H1 (cell line): ENCODE measurements around the gene TPH2. TPM values are rescaled to one million over a fixed set of nuclear protein-coding genes. Genes with fewer than 3 reads are reported as not detected.
A peak's percentile ranks its signal among the peaks of the same experiment; 100 is the strongest.

Source experiments
- CTCF ChIA-PET: fragments of 300-600 bp; sonication (Branson Sonifier 250); formaldehyde crosslinking; loops from one replicate; lab custom pipeline; 2021; ENCODE audit not compliant: partially characterized antibody; lab: Charles Lee
- POLR2A ChIA-PET: fragments of 300-600 bp; sonication (Branson Sonifier 250); formaldehyde crosslinking; loops from one replicate; lab custom pipeline; 2021; ENCODE audit warnings: inconsistent platforms; ENCODE audit not compliant: partially characterized antibody; lab: Charles Lee
- DNase-seq, 2 experiments: peaks; one replicate each; pipeline versions ENCODE4 v3.0.0 to v3.0.0-alpha.2; 2010 to 2022; ENCODE audit warnings: low spot score in 2 of 2, low read depth in 1 of 2, mixed read lengths in 1 of 2
- FAIRE-seq: peaks from 2 replicates; lab custom pipeline; 2011; peaks lifted over from hg19 to GRCh38; lab: Jason Lieb, UNC
- H2AFZ ChIP-seq: 2 replicates; pipeline ENCODE4 v1.8.1; 2012; ENCODE audit warnings: low read length, inconsistent platforms
- H2AK5ac ChIP-seq: 2 replicates; pipeline ENCODE4 v1.6.1; 2013; ENCODE audit warnings: low read depth, low read length
- H2BK120ac ChIP-seq: replicated peaks from 2 replicates; pipeline ENCODE3; 2013; ENCODE audit warnings: low read depth, low read length, inconsistent platforms
- H2BK12ac ChIP-seq: 2 replicates; pipeline ENCODE4 v1.6.1; 2013; ENCODE audit warnings: low read depth, low read length
- H2BK15ac ChIP-seq: 2 replicates; pipeline ENCODE4 v1.6.1; 2013; ENCODE audit warnings: low read length
- H2BK20ac ChIP-seq: 2 replicates; pipeline ENCODE4 v1.6.1; 2013; ENCODE audit warnings: low read length
- H2BK5ac ChIP-seq: 2 replicates; pipeline ENCODE4 v1.6.1; 2013; ENCODE audit warnings: low read depth, low read length
- H3K14ac ChIP-seq: 2 replicates; pipeline ENCODE4 v1.6.1; 2013; ENCODE audit warnings: inconsistent platforms; ENCODE audit not compliant: insufficient read length
- H3K18ac ChIP-seq: 2 replicates; pipeline ENCODE4 v1.6.1; 2013; ENCODE audit warnings: low read length; ENCODE audit errors: extremely low read depth
- H3K23ac ChIP-seq: 2 replicates; pipeline ENCODE4 v1.6.1; 2013; ENCODE audit warnings: inconsistent platforms; ENCODE audit not compliant: insufficient read length
- H3K23me2 ChIP-seq: 2 replicates; pipeline ENCODE4 v1.6.1; 2013; ENCODE audit warnings: low read depth, low read length
- H3K27ac ChIP-seq: 2 replicates; pipeline ENCODE4 v1.6.1; 2011; ENCODE audit warnings: low read depth, low read length, inconsistent platforms
- H3K27me3 ChIP-seq, 4 experiments: replicated peaks in 1 of 4; 1 replicate in 1 of 4; 2 replicates in 3 of 4; pipeline versions ENCODE4 v1.6.1 to v1.8.1; 2011 to 2013; ENCODE audit warnings: low read length in 3 of 4, mild to moderate bottlenecking in 3 of 4, inconsistent platforms in 2 of 4, mixed read lengths in 2 of 4, moderate library complexity in 1 of 4; ENCODE audit not compliant: control insufficient read depth in 3 of 4, insufficient read depth in 3 of 4; ENCODE audit errors: extremely low read depth in 1 of 4
- H3K36me3 ChIP-seq, 4 experiments: 2 replicates each; pipeline versions ENCODE4 v1.6.1 to v1.8.1; 2011 to 2013; ENCODE audit warnings: mild to moderate bottlenecking in 4 of 4, low read length in 3 of 4, moderate library complexity in 2 of 4, control low read depth in 1 of 4, inconsistent platforms in 1 of 4; ENCODE audit not compliant: insufficient read depth in 4 of 4, control insufficient read depth in 2 of 4
- H3K4ac ChIP-seq: replicated peaks from 2 replicates; pipeline ENCODE3; 2013; ENCODE audit warnings: low read length, low read depth, mixed read lengths, inconsistent platforms; ENCODE audit not compliant: insufficient read length
- H3K4me1 ChIP-seq, 4 experiments: replicated peaks in 1 of 4; 1 replicate in 1 of 4; 2 replicates in 3 of 4; pipeline versions ENCODE4 v1.6.1 to v1.8.1; 2011 to 2013; ENCODE audit warnings: low read length in 3 of 4, inconsistent platforms in 2 of 4, mixed read lengths in 1 of 4; ENCODE audit not compliant: insufficient read depth in 4 of 4, control insufficient read depth in 3 of 4
- H3K4me2 ChIP-seq, 2 experiments: 2 replicates each; pipeline versions ENCODE4 v1.6.1 to v1.8.1; 2011 to 2013; ENCODE audit warnings: low read depth in 2 of 2, low read length in 2 of 2, control low read depth in 1 of 2, inconsistent platforms in 1 of 2, mild to moderate bottlenecking in 1 of 2; ENCODE audit not compliant: insufficient read depth in 1 of 2
- H3K4me3 ChIP-seq, 4 experiments: fragments of 200-600, 300-600 bp in 1 of 4; sonication (generic), shearing (Covaris generic), sonication (Bioruptor Twin) in 1 of 4; 2 replicates each; pipeline versions ENCODE4 v1.5.1 to v1.8.1; 2011 to 2016; ENCODE audit warnings: low read length in 4 of 4, low read depth in 3 of 4, control low read depth in 2 of 4, inconsistent platforms in 2 of 4, mild to moderate bottlenecking in 2 of 4, mixed read lengths in 1 of 4, moderate library complexity in 1 of 4; ENCODE audit not compliant: insufficient read depth in 2 of 4; ENCODE audit errors: extremely low read depth in 1 of 4
- H3K56ac ChIP-seq: replicated peaks from 2 replicates; pipeline ENCODE3; 2013; ENCODE audit warnings: low read depth, mild to moderate bottlenecking, mixed read lengths, low read length, inconsistent platforms; ENCODE audit not compliant: insufficient read length
- H3K79me1 ChIP-seq: 2 replicates; pipeline ENCODE4 v1.6.1; 2013; ENCODE audit warnings: low read depth, low read length, control low read depth
- H3K79me2 ChIP-seq, 2 experiments: 2 replicates each; pipeline versions ENCODE4 v1.6.1 to v1.8.1; 2012 to 2013; ENCODE audit warnings: low read length in 2 of 2, mild to moderate bottlenecking in 2 of 2, inconsistent platforms in 1 of 2; ENCODE audit not compliant: insufficient read depth in 2 of 2, control insufficient read depth in 1 of 2
- H3K9ac ChIP-seq, 4 experiments: replicated peaks in 1 of 4; 1 replicate in 1 of 4; 2 replicates in 3 of 4; pipeline versions ENCODE4 v1.6.1 to v1.8.1; 2011 to 2013; ENCODE audit warnings: low read depth in 3 of 4, low read length in 3 of 4, control low read depth in 2 of 4, mild to moderate bottlenecking in 2 of 4, moderate library complexity in 2 of 4, inconsistent platforms in 1 of 4; ENCODE audit errors: extremely low read depth in 1 of 4
- H3K9me3 ChIP-seq, 2 experiments: 2 replicates each; pipeline versions ENCODE4 v1.6.1 to v1.8.1; 2012 to 2013; ENCODE audit warnings: mild to moderate bottlenecking in 2 of 2, moderate library complexity in 2 of 2, control low read depth in 1 of 2, inconsistent platforms in 1 of 2, low read depth in 1 of 2, low read length in 1 of 2, mixed read lengths in 1 of 2; ENCODE audit not compliant: insufficient read depth in 2 of 2
- H4K20me1 ChIP-seq, 2 experiments: replicated peaks in 1 of 2; 2 replicates each; pipeline versions ENCODE3 to v1.8.1; 2011 to 2013; ENCODE audit warnings: inconsistent platforms in 2 of 2, low read length in 2 of 2, mild to moderate bottlenecking in 1 of 2; ENCODE audit not compliant: insufficient read depth in 2 of 2, control insufficient read depth in 1 of 2
- H4K5ac ChIP-seq: 2 replicates; pipeline ENCODE4 v1.6.1; 2013; ENCODE audit warnings: low read length, low read depth, mixed read lengths, inconsistent platforms; ENCODE audit not compliant: insufficient read length
- H4K8ac ChIP-seq: 2 replicates; pipeline ENCODE4 v1.8.0; 2013; ENCODE audit warnings: mild to moderate bottlenecking, moderate library complexity, low read length, inconsistent platforms; ENCODE audit not compliant: insufficient read depth; ENCODE audit errors: extremely low read depth
- H4K91ac ChIP-seq: replicated peaks from 2 replicates; pipeline ENCODE3; 2013; ENCODE audit warnings: low read length, mixed read lengths, inconsistent platforms; ENCODE audit not compliant: insufficient read length
- CHD2 ChIP-seq: IDR thresholded peaks from 2 replicates; pipeline ENCODE4 v1.6.1; 2012; ENCODE audit warnings: low read length, improper control_type of control experiment
- JUND ChIP-seq: IDR thresholded peaks from 2 replicates; pipeline ENCODE4 v1.6.1; 2011; ENCODE audit warnings: mild to moderate bottlenecking, improper control_type of control experiment, low read length
- KDM1A ChIP-seq: fragments of 200-600, 300-600 bp; sonication (generic); IDR thresholded peaks from 2 replicates; pipeline ENCODE4 v1.7.1; 2016; ENCODE audit warnings: mild to moderate bottlenecking, low read length, borderline replicate concordance
- KDM4A ChIP-seq: IDR thresholded peaks from one replicate; pipeline ENCODE4 v1.7.1; 2012; ENCODE audit warnings: low read depth, mild to moderate bottlenecking, moderate library complexity, low read length, inconsistent platforms; ENCODE audit not compliant: severe bottlenecking
- NANOG ChIP-seq: IDR thresholded peaks from 2 replicates; pipeline ENCODE4 v1.6.1; 2011; ENCODE audit warnings: low read length, low read depth, mild to moderate bottlenecking, inconsistent platforms; ENCODE audit not compliant: insufficient read depth, poor library complexity, severe bottlenecking
- POLR2AphosphoS5 ChIP-seq: IDR thresholded peaks from 2 replicates; pipeline ENCODE4 v1.6.1; 2011; ENCODE audit warnings: low read depth, low read length
- SP1 ChIP-seq: IDR thresholded peaks from 2 replicates; pipeline ENCODE4 v1.6.1; 2011; ENCODE audit warnings: low read depth, low read length
- WGBS, 2 experiments: shearing (Covaris generic) in 1 of 2; methylation state at CpG; one replicate each; pipeline versions ENCODE4 v1.1.6 to v1.1.7; 2013 to 2015; ENCODE audit warnings: low lambda C conversion rate in 2 of 2, mixed read lengths in 2 of 2, inconsistent platforms in 1 of 2, low coverage in 1 of 2, missing lambda C conversion rate in 1 of 2; ENCODE audit not compliant: insufficient replicate concordance in 2 of 2, insufficient coverage in 1 of 2, insufficient read length in 1 of 2; ENCODE audit errors: extremely low coverage in 1 of 2, missing lambda C conversion rate in 1 of 2; 5-methylcytosine and 5-hydroxymethylcytosine counted together
- polyA plus RNA-seq, 7 experiments: library from polyadenylated mRNA; depleted of rRNA in 3 of 7; stranded (reverse) in 5 of 7; unstranded in 2 of 7; fragments of >200 nt in 5 of 7; fragments of 200-250 nt in 2 of 7; gene quantifications; 1 replicate in 5 of 7; 2 replicates in 1 of 7; 4 replicates in 1 of 7; pipeline versions ENCODE4 v1.2.1 to v1.2.3, GENCODE V29; 2011 to 2013; ENCODE audit warnings: missing spikeins in 2 of 7, mixed read lengths in 2 of 7
- total RNA-seq: library from RNA; stranded (reverse); fragmentation: NEBNext Ultra II Directional; extraction: Animal tissue kit (Norgen Biotek cat#: 25700); gene quantifications from 2 replicates; pipeline ENCODE4 v1.2.1, GENCODE V29; 2021

The TPH2 gene
- total and polyA plus RNA-seq, 2 of the 8 experiments (the other 6 are each of a cell fraction or from before 2014, with no cell fraction given), result 0.57 to 1.1 TPM

- Histone ChIP-seq H3K4me1 (peaks cover 5 to 36% (median 28%) of the 10 kb centered on the region in 4 experiments), H3K23me2 (no peaks in the 10 kb centered on the region; the same call in 1 of the 2 replicates), H2AK5ac (peak overlapping the region; percentile 78; the same call in 1 of the 2 replicates), H4K5ac (peak overlapping the region; percentile 49), H3K79me2 (no peaks in the 10 kb centered on the region), H3K4me3 (peak overlapping the region in 1 of 4 experiments; percentile 21; a peak in 1 of 8 replicates), H3K36me3 (no peaks in the 10 kb centered on the region; a peak in 1 of 8 replicates), H3K14ac (no peak overlapping the region), H3K4me2 (peak overlapping the region; percentile 3 to 27; a peak in 2 of 4 replicates), H4K8ac (no peak overlapping the region), H3K27ac (peak overlapping the region; percentile 71), H2BK5ac (peak overlapping the region; percentile 67; the same call in 1 of the 2 replicates), H3K79me1 (no peaks in the 10 kb centered on the region), H2BK12ac (peak overlapping the region; percentile 95), H2AFZ (no peak overlapping the region), H3K18ac (no peak overlapping the region), H3K23ac (no peak overlapping the region), H2BK120ac (peak overlapping the region; percentile 82), H4K20me1 (no peaks in the 10 kb centered on the region), H2BK15ac (0 out of 2 replicates have a peak overlapping the region, but pooled peaks have one; percentile 4), H3K56ac (peak overlapping the region; percentile 12), H3K4ac (no peak overlapping the region), H3K27me3 (no peaks in the 10 kb centered on the region), H3K9me3 (no peaks in the 10 kb centered on the region), H3K9ac (no peak overlapping the region), H2BK20ac (peak overlapping the region; percentile 64), H4K91ac (peak overlapping the region; percentile 70)
- FAIRE-seq (no peak), DNase-seq (no peak)
- WGBS, 2 experiments, result 47% methylated on average over 3 of the region's 3 CpGs; no CpG with 5 or more reads in 1 of the 2 experiments
- TF ChIP-seq SP1 (0 out of 2 replicates have a peak, but pooled peaks have one; percentile 22), JUND (no peak), KDM4A (no peak), KDM1A (no peak), NANOG (peak; percentile 34), CHD2 (0 out of 2 replicates have a peak, but pooled peaks have one; percentile 4), POLR2AphosphoS5 (no peak)
- POLR2A ChIA-PET, result interaction anchor here (1.3 to 2.6 kb wide), 3 partner anchors 8 to 10 kb away, joined by 4 to 8 read pairs (median 4); no protein-coding TSS in a partner anchor
- CTCF ChIA-PET, result interaction anchor here (1.8 kb wide), 1 partner anchor 322 kb away, joined by 4 read pairs; the partner anchor contains the start of gene TRHDE
Observed at GRCh38 chr12:71949646-71950045, 11.0 kb downstream of the TPH2 start.
